Endothelial cell (in vitro differentiated cells): ENCODE data around the gene GRB10. TPM values are rescaled to one million over a fixed set of nuclear protein-coding genes. Genes with fewer than 3 reads are reported as not detected.

ENCODE experiments used
- DNase-seq: peaks from one replicate; pipeline ENCODE4 v3.0.0; 2021; ENCODE audit warnings: low spot score
- H3K27ac Mint-ChIP-seq: one replicate; pipeline ENCODE4 v1.8.0; 2021; ENCODE audit warnings: mixed read lengths, inconsistent platforms; ENCODE audit not compliant: unreplicated experiment
- H3K27me3 Mint-ChIP-seq: one replicate; pipeline ENCODE4 v1.8.0; 2021; ENCODE audit warnings: mild to moderate bottlenecking, moderate library complexity, mixed read lengths, inconsistent platforms; ENCODE audit not compliant: unreplicated experiment
- H3K36me3 Mint-ChIP-seq: one replicate; pipeline ENCODE4 v1.8.0; 2021; ENCODE audit warnings: mild to moderate bottlenecking, low read depth, mixed read lengths, inconsistent platforms; ENCODE audit not compliant: unreplicated experiment
- H3K4me1 Mint-ChIP-seq: one replicate; pipeline ENCODE4 v1.8.0; 2021; ENCODE audit warnings: mild to moderate bottlenecking, mixed read lengths, inconsistent platforms; ENCODE audit not compliant: unreplicated experiment
- H3K4me3 Mint-ChIP-seq: one replicate; pipeline ENCODE4 v1.8.0; 2021; ENCODE audit warnings: mild to moderate bottlenecking, mixed read lengths, inconsistent platforms; ENCODE audit not compliant: unreplicated experiment
- H3K9me3 Mint-ChIP-seq: one replicate; pipeline ENCODE4 v1.8.0; 2021; ENCODE audit warnings: mixed read lengths, inconsistent platforms; ENCODE audit not compliant: unreplicated experiment
- CTCF ChIP-seq: fragments of 200-600 bp; sonication (generic); IDR thresholded peaks from one replicate; pipeline ENCODE4 v1.5.0; 2021; ENCODE audit warnings: antibody characterized with exemption; ENCODE audit not compliant: unreplicated experiment
- total RNA-seq: library from RNA; stranded (reverse); fragmentation: NEBNext Ultra II Directional; extraction: Animal tissue kit (Norgen Biotek cat#: 25700); gene quantifications from one replicate; pipeline ENCODE4 v1.2.1, GENCODE V29; 2021; ENCODE audit not compliant: unreplicated experiment

GRB10 gene
- total RNA-seq, 1 donor from 2014 or later: 164 TPM

DNA sequence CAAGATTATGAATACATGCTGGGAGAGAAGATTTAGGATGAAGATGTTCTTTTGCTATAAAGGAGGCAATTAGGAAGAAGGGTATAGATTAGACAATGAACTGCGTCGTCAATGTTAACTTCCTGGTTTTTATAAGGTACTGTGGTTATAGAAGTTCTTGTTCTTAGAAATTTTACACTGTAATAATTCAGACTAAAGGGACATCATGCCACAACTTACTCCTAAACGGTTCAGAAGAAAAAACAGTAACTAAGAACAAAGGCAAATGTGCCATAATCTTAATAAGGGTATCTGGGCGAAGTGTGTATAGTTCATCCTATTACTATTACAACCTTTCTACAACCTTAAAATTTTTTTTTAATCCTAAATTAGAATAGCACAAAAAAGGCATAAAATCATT, 186.2 kb downstream of the GRB10 start:
- TF ChIP-seq CTCF: no peak
- DNase-seq: no peak
- Mint-ChIP-seq H3K9me3 (no peaks in the 10 kb centered on the region), H3K27ac (no peak overlapping the region), H3K4me1 (peaks cover 22% of the 10 kb centered on the region), H3K36me3 (peaks cover 72% of the 10 kb centered on the region), H3K4me3 (no peak overlapping the region), H3K27me3 (peaks cover 15% of the 10 kb centered on the region)

- Mint-ChIP-seq H3K27me3 (peaks cover 16% of the 10 kb centered on the region), H3K4me1 (peaks cover 15% of the 10 kb centered on the region), H3K36me3 (peaks cover 81% of the 10 kb centered on the region), H3K27ac (no peak overlapping the region), H3K9me3 (no peaks in the 10 kb centered on the region), H3K4me3 (no peak overlapping the region)
- DNase-seq: peak; percentile 18
- TF ChIP-seq CTCF: no peak
Measured at GRCh38 chr7:50595491-50596102, 187.1 kb downstream of the GRB10 start.

GRCh38 chr7:50594734-50595485, 187.8 kb downstream of the GRB10 start:
- TF ChIP-seq CTCF: no peak
- H3K27me3 Mint-ChIP-seq: peaks cover 16% of the 10 kb centered on the region
- no peak overlapping the region for H3K4me3 Mint-ChIP-seq
- DNase-seq: no peak
- H3K4me1 Mint-ChIP-seq: peaks cover 9% of the 10 kb centered on the region
- peaks cover 84% of the 10 kb centered on the region for H3K36me3 Mint-ChIP-seq
- no peaks in the 10 kb centered on the region for H3K9me3 Mint-ChIP-seq
- H3K27ac Mint-ChIP-seq: no peak overlapping the region

GRCh38 chr7:50594136-50594535, 188.6 kb downstream of the GRB10 start:
- peaks cover under 1% of the 10 kb centered on the region for H3K4me1 Mint-ChIP-seq
- no peak overlapping the region for H3K4me3 Mint-ChIP-seq
- peaks cover 15% of the 10 kb centered on the region for H3K27me3 Mint-ChIP-seq
- no peak for TF ChIP-seq CTCF
- no peak overlapping the region for H3K27ac Mint-ChIP-seq
- H3K36me3 Mint-ChIP-seq: peaks cover 81% of the 10 kb centered on the region
- H3K9me3 Mint-ChIP-seq: no peaks in the 10 kb centered on the region
- DNase-seq: no peak

GRCh38 chr7:50592940-50593339, 189.8 kb downstream of the GRB10 start:
- H3K9me3 Mint-ChIP-seq: no peaks in the 10 kb centered on the region
- peaks cover 70% of the 10 kb centered on the region for H3K36me3 Mint-ChIP-seq
- peaks cover 9% of the 10 kb centered on the region for H3K27me3 Mint-ChIP-seq
- H3K4me3 Mint-ChIP-seq: no peak overlapping the region
- DNase-seq: no peak
- H3K4me1 Mint-ChIP-seq: no peaks in the 10 kb centered on the region
- H3K27ac Mint-ChIP-seq: no peak overlapping the region
- no peak for TF ChIP-seq CTCF
